ENCODE measurements around the gene PAX5.

PAX5 gene

GRCh38 chr9:36881316-36881715, 152.8 kb downstream of the PAX5 start:
- peaks cover 100% of the 10 kb centered on the region for H4K20me1 ChIP-seq
- TF ChIP-seq Cebpa-rat (IDR thresholded peaks at IDR 0.05) = no peak
- H3K9ac ChIP-seq = no peak overlapping the region
- peaks cover 33% of the 10 kb centered on the region for H3K4me1 ChIP-seq
- H3K4me3 ChIP-seq = no peak overlapping the region
- no peak overlapping the region for H3K4me2 ChIP-seq
- H3K9me3 ChIP-seq = no peaks in the 10 kb centered on the region
- H3K36me3 ChIP-seq = peaks cover 88% of the 10 kb centered on the region
- H3K27me3 ChIP-seq = no peaks in the 10 kb centered on the region
- H3K27ac ChIP-seq = no peak overlapping the region

- no peak overlapping the region for H3K27ac ChIP-seq
- H3K4me2 ChIP-seq = no peak overlapping the region
- no peaks in the 10 kb centered on the region for H3K27me3 ChIP-seq
- H3K4me3 ChIP-seq = no peak overlapping the region
- H3K4me1 ChIP-seq = peaks cover 46% of the 10 kb centered on the region
- peaks cover 89% of the 10 kb centered on the region for H3K36me3 ChIP-seq
- H3K9me3 ChIP-seq = no peaks in the 10 kb centered on the region
- no peak for TF ChIP-seq Cebpa-rat (IDR thresholded peaks at IDR 0.05)
- no peak overlapping the region for H3K9ac ChIP-seq
- H4K20me1 ChIP-seq = peaks cover 100% of the 10 kb centered on the region
Measured at GRCh38 chr9:36880075-36880474, 154.0 kb downstream of the PAX5 start.

DNA sequence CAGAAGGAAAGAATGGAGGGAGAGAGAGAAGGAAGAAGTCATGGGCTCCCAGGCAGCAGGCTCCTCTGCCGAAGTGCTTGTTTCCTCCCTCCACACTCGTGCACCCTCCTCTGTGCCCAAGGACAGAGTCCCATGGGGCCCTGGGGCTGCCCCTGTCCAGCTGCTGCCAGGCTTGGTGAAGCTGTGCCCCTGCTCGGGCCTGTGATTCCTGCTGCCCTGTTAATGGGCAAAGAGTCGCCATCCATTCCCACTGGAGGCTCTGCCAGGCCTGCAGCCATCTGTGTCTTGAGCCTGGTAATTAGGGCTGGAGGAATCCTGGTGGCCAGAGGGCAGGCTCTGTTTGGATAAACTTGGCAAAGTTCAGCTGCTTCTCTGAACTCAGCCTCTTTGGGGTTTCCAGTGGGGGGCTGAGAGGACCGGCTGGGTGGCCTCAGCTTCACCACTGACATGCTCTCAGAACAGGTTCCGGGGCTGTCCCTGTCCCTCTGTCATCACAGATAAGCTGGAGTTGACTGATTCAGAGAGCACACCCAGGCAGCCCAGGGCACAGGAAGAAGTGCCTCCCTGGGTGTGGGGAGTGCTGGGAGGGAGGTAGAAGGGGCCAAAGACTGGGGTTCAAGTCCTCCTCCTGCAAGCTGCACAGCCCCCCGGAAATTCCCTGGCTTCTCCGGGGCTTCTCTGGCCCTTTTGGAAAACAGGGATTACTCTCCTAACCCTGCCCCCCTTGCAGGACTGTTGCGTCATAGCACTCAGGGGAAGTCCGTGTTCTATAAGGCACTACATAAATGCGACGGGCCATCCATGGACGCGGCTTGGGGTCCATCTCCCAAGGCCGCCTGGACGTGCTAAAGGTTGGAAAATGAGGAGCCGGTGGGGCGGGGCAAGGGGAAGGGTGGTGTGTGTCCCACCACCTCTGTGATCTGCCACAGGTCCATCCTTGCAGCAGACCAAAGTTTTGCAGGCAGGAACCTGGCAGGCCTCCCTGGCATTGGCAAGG, 154.8 kb downstream of the PAX5 start:
- H3K9me3 ChIP-seq = no peaks in the 10 kb centered on the region
- no peak overlapping the region for H3K9ac ChIP-seq
- peaks cover 91% of the 10 kb centered on the region for H3K36me3 ChIP-seq
- H3K4me2 ChIP-seq = peak overlapping the region; percentile 24; the same call in 1 of the 2 replicates
- peaks cover 100% of the 10 kb centered on the region for H4K20me1 ChIP-seq
- H3K4me3 ChIP-seq = no peak overlapping the region
- no peak for TF ChIP-seq Cebpa-rat (IDR thresholded peaks at IDR 0.05)
- H3K4me1 ChIP-seq = peaks cover 48% of the 10 kb centered on the region
- no peaks in the 10 kb centered on the region for H3K27me3 ChIP-seq
- no peak overlapping the region for H3K27ac ChIP-seq

- Histone ChIP-seq H3K4me3 (no peak overlapping the region), H3K4me2 (no peak overlapping the region), H3K9me3 (no peaks in the 10 kb centered on the region), H3K27me3 (no peaks in the 10 kb centered on the region), H3K36me3 (peaks cover 98% of the 10 kb centered on the region), H3K4me1 (peaks cover 65% of the 10 kb centered on the region), H4K20me1 (peaks cover 100% of the 10 kb centered on the region), H3K9ac (no peak overlapping the region), H3K27ac (no peak overlapping the region)
- no peak for TF ChIP-seq Cebpa-rat (IDR thresholded peaks at IDR 0.05)
Measured at GRCh38 chr9:36877239-36877638, 156.8 kb downstream of the PAX5 start.

DNA sequence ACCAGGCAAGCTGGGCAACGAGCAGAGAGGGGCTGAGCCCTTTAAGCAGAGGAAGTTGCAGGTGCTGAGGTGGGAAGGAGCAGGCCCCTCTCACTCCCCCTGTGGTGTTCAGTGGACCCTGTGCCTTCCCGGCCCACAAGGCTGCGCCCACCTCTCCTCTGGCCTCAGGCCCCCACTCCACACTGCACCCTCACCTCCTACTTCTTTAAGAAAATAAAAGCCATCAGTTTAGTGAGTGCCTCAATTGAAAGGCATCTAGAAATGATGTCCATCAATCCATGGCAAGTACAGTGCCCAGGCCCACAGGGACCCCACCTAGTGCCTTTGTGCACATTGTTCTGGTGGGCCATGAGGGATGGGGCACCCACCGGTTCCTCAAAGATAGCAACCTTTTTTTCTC, 158.0 kb downstream of the PAX5 start:
- peaks cover 65% of the 10 kb centered on the region for H3K4me1 ChIP-seq
- no peaks in the 10 kb centered on the region for H3K9me3 ChIP-seq
- H3K4me3 ChIP-seq = no peak overlapping the region
- H3K9ac ChIP-seq = no peak overlapping the region
- H4K20me1 ChIP-seq = peaks cover 100% of the 10 kb centered on the region
- H3K4me2 ChIP-seq = peak overlapping the region; percentile 29; the same call in 1 of the 2 replicates
- H3K36me3 ChIP-seq = peaks cover 99% of the 10 kb centered on the region
- H3K27ac ChIP-seq = peak overlapping the region; percentile 8; the same call in 1 of the 2 replicates
- no peaks in the 10 kb centered on the region for H3K27me3 ChIP-seq
- TF ChIP-seq Cebpa-rat (IDR thresholded peaks at IDR 0.05) = no peak

DNA sequence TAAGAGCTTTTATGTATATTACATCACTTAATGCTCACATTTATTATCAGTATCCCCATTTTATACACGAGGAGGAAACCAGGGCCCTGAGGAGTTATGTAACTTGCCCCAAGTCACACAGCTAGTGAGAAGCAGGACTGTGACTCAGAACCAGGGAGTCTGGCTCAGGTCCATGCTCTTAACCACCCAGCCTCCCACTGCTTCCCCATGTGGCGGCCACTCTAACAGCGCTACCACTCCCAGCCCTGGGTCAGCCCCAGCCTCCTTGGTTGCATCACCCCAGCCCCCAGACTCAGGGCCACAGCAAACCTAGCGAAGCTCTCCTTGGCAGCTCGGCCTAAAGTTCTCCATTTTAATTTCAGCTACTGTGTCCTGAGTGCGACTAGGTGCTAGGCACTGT, 159.1 kb downstream of the PAX5 start:
- Histone ChIP-seq H3K27me3 (no peaks in the 10 kb centered on the region), H3K27ac (no peak overlapping the region), H4K20me1 (peaks cover 100% of the 10 kb centered on the region), H3K9ac (no peak overlapping the region), H3K36me3 (peaks cover 95% of the 10 kb centered on the region), H3K4me1 (peaks cover 61% of the 10 kb centered on the region), H3K4me3 (no peak overlapping the region), H3K9me3 (no peaks in the 10 kb centered on the region), H3K4me2 (no peak overlapping the region)
- TF ChIP-seq Cebpa-rat (IDR thresholded peaks at IDR 0.05) = no peak

DNA sequence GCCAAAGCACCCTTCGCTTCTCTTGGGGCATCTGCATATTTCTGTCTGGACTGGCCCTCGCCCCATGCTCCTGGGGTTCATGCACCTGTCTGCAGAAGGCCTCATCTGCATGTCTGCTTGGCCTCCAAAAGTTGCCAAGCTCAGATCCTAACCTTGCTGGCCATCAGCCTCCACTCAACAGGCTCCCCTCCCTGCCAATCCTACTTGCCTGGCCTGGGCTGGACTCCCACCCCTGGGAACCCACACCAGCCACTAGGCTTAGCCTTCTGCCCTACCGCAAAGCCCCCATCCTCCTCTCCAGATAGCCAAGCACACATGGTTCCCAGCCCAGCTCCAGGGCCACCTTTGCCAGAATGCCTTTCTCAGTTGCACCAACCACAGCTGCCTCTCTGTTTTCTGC, 159.8 kb downstream of the PAX5 start:
- no peak overlapping the region for H3K27ac ChIP-seq
- no peaks in the 10 kb centered on the region for H3K27me3 ChIP-seq
- H4K20me1 ChIP-seq = peaks cover 100% of the 10 kb centered on the region
- H3K9ac ChIP-seq = no peak overlapping the region
- TF ChIP-seq Cebpa-rat (IDR thresholded peaks at IDR 0.05) = no peak
- H3K4me1 ChIP-seq = peaks cover 54% of the 10 kb centered on the region
- H3K4me3 ChIP-seq = no peak overlapping the region
- no peak overlapping the region for H3K4me2 ChIP-seq
- H3K9me3 ChIP-seq = no peaks in the 10 kb centered on the region
- peaks cover 92% of the 10 kb centered on the region for H3K36me3 ChIP-seq

GRCh38 chr9:36873247-36873875, 160.7 kb downstream of the PAX5 start:
- Histone ChIP-seq H3K4me1 (peaks cover 45% of the 10 kb centered on the region), H3K9me3 (no peaks in the 10 kb centered on the region), H3K27me3 (no peaks in the 10 kb centered on the region), H3K9ac (no peak overlapping the region), H3K27ac (no peak overlapping the region), H4K20me1 (peaks cover 100% of the 10 kb centered on the region), H3K36me3 (peaks cover 92% of the 10 kb centered on the region), H3K4me3 (no peak overlapping the region), H3K4me2 (no peak overlapping the region)
- no peak for TF ChIP-seq Cebpa-rat (IDR thresholded peaks at IDR 0.05)

GRCh38 chr9:36872641-36873040, 161.4 kb downstream of the PAX5 start:
- H3K27me3 ChIP-seq = no peaks in the 10 kb centered on the region
- H4K20me1 ChIP-seq = peaks cover 100% of the 10 kb centered on the region
- H3K4me2 ChIP-seq = no peak overlapping the region
- H3K9ac ChIP-seq = no peak overlapping the region
- H3K36me3 ChIP-seq = peaks cover 92% of the 10 kb centered on the region
- no peak overlapping the region for H3K27ac ChIP-seq
- peaks cover 38% of the 10 kb centered on the region for H3K4me1 ChIP-seq
- H3K9me3 ChIP-seq = no peaks in the 10 kb centered on the region
- no peak for TF ChIP-seq Cebpa-rat (IDR thresholded peaks at IDR 0.05)
- no peak overlapping the region for H3K4me3 ChIP-seq

- Histone ChIP-seq H3K9me3 (no peaks in the 10 kb centered on the region), H4K20me1 (peaks cover 100% of the 10 kb centered on the region), H3K27ac (no peak overlapping the region), H3K27me3 (no peaks in the 10 kb centered on the region), H3K9ac (no peak overlapping the region), H3K36me3 (peaks cover 92% of the 10 kb centered on the region), H3K4me1 (peaks cover 34% of the 10 kb centered on the region), H3K4me3 (no peak overlapping the region), H3K4me2 (no peak overlapping the region)
- TF ChIP-seq Cebpa-rat (IDR thresholded peaks at IDR 0.05) = no peak
Measured at GRCh38 chr9:36871606-36872005, 162.5 kb downstream of the PAX5 start.
